ENCODE data around the gene PPIE.

- TF ChIP-seq CTCF (IDR thresholded peaks at IDR 0.05), result no peak
- TF ChIP-seq POLR2A (IDR thresholded peaks at IDR 0.05), result no peak
Observed at GRCh38 chr1:39726600-39726999, 12.1 kb upstream of the PPIE start.
